ENCODE measurements around the gene PDLIM7.

GRCh38 chr5:177435847-177436536, 61.4 kb downstream of the PDLIM7 start:
- TF ChIP-seq CTCF (IDR thresholded peaks at IDR 0.05; ENCODE audit: insufficient read depth, low read length) (no peak), GABPA (IDR thresholded peaks at IDR 0.05; ENCODE audit: low read depth) (no peak), SPI1 (IDR thresholded peaks at IDR 0.05; ENCODE audit: borderline replicate concordance, low read depth) (no peak), POLR2AphosphoS5 (IDR thresholded peaks at IDR 0.05; ENCODE audit: low read depth) (peak; percentile 64), REST (IDR thresholded peaks at IDR 0.05; ENCODE audit: insufficient replicate concordance, low read depth) (no peak)

Measured in HL-60 (cell line).